ENCODE data around the gene ATF6B. TPM values are rescaled to one million over a fixed set of nuclear protein-coding genes. Genes with fewer than 3 reads are reported as not detected.

Gene ATF6B
- total RNA-seq, 2 donors from 2014 or later: 83.3 to 131 TPM

- intact Hi-C loops (cut with DNase I): no loop called here
- Histone ChIP-seq H3K9ac (ENCODE audit: low read depth in 2 of 2, low read length in 2 of 2) (no peak overlapping the region), H3K27me3 (no peaks in the 10 kb centered on the region), H3K36me3 (no peaks in the 10 kb centered on the region), H3K27ac (no peak overlapping the region), H3K4me3 (no peak overlapping the region), H3K9me3 (no peaks in the 10 kb centered on the region), H3K4me1 (no peaks in the 10 kb centered on the region)
- DNase-seq: no peak
- no peak for TF ChIP-seq CTCF (IDR thresholded peaks at IDR 0.05)
Measured at GRCh38 chr6:32081168-32081990, 46.7 kb downstream of the ATF6B start.

GRCh38 chr6:32079566-32080290, 48.3 kb downstream of the ATF6B start:
- H3K27ac ChIP-seq: no peak overlapping the region
- no peaks in the 10 kb centered on the region for H3K36me3 ChIP-seq
- no peak for TF ChIP-seq CTCF (IDR thresholded peaks at IDR 0.05)
- H3K4me3 ChIP-seq: no peak overlapping the region
- H3K9me3 ChIP-seq: no peaks in the 10 kb centered on the region
- no peak for DNase-seq
- H3K4me1 ChIP-seq: no peaks in the 10 kb centered on the region
- H3K9ac ChIP-seq (ENCODE audit: low read depth in 2 of 2, low read length in 2 of 2): no peak overlapping the region
- H3K27me3 ChIP-seq: no peaks in the 10 kb centered on the region
- intact Hi-C loops (cut with DNase I): no loop called here

- intact Hi-C loops (cut with DNase I): no loop called here
- H3K27me3 ChIP-seq: no peaks in the 10 kb centered on the region
- no peak for DNase-seq
- no peaks in the 10 kb centered on the region for H3K36me3 ChIP-seq
- no peak overlapping the region for H3K4me3 ChIP-seq
- no peak overlapping the region for H3K27ac ChIP-seq
- no peak for TF ChIP-seq CTCF (IDR thresholded peaks at IDR 0.05)
- no peaks in the 10 kb centered on the region for H3K4me1 ChIP-seq
- H3K9ac ChIP-seq (ENCODE audit: low read depth in 2 of 2, low read length in 2 of 2): no peak overlapping the region
- no peaks in the 10 kb centered on the region for H3K9me3 ChIP-seq
Measured at GRCh38 chr6:32076321-32076809, 51.7 kb downstream of the ATF6B start.

GRCh38 chr6:32075781-32076180, 52.3 kb downstream of the ATF6B start:
- Histone ChIP-seq H3K4me1 (no peaks in the 10 kb centered on the region), H3K36me3 (no peaks in the 10 kb centered on the region), H3K4me3 (no peak overlapping the region), H3K27me3 (no peaks in the 10 kb centered on the region), H3K9ac (ENCODE audit: low read depth in 2 of 2, low read length in 2 of 2) (no peak overlapping the region), H3K9me3 (no peaks in the 10 kb centered on the region), H3K27ac (no peak overlapping the region)
- intact Hi-C loops (cut with DNase I): no loop called here
- no peak for TF ChIP-seq CTCF (IDR thresholded peaks at IDR 0.05)
- no peak for DNase-seq

GRCh38 chr6:32074996-32075532, 53.0 kb downstream of the ATF6B start:
- no peak for DNase-seq
- no peaks in the 10 kb centered on the region for H3K27me3 ChIP-seq
- no peak for TF ChIP-seq CTCF (IDR thresholded peaks at IDR 0.05)
- no peak overlapping the region for H3K27ac ChIP-seq
- H3K4me1 ChIP-seq: no peaks in the 10 kb centered on the region
- no peaks in the 10 kb centered on the region for H3K9me3 ChIP-seq
- no peaks in the 10 kb centered on the region for H3K36me3 ChIP-seq
- no peak overlapping the region for H3K4me3 ChIP-seq
- intact Hi-C loops (cut with DNase I): no loop called here
- H3K9ac ChIP-seq (ENCODE audit: low read depth in 2 of 2, low read length in 2 of 2): no peak overlapping the region

Data from colonic mucosa (tissue), 4 donors.